Measurements from ENCODE around the gene DNASE2.
A peak's percentile ranks its signal among the peaks of the same experiment; 100 is the strongest.

The DNASE2 gene

DNA sequence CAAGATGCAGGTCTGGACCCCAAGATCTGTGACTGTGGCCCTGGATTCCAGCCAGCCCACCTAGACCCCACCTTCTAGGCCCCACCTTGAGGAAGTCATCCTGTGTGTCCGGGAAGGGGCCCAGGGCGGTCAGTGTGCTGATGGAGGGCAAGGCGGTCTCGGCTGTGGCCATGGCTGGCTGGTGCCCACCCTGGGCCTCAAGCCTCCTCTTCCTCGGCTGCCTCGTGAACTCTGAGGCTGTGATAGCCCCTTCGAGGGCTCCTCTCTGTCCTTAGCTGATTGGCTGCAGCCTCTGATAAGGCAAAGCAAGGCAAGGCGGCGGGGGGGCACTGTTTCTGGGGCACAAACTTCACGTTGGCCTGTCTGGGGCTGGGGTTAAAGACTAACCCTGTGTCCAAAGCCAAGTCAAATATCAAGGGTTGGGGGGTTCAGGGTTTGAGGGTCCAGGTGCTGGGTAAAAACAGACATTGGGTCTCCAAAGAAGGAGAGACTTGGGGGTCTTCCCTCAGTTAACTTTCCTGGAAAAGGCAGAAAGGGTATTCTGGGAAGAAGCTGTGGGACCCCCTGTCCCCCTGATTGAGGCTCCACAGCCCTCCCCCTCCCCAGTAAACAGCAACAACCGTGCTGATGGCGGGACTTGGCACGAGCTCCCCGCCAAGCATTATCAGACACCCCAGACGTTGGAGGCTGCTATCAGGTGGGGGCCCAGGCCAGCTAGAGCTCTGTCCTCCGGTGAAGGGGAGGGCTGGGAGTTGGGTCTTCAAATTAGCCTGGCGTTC, 5.9 kb upstream of the DNASE2 start, which contains the start of gene KLF1:
Gene KLF1, minus strand, starts transcription at position 233 of the 779 bp plus-strand sequence. Its CDS starts 61 bp downstream, at position 172.
- TF ChIP-seq, protein P1, sequence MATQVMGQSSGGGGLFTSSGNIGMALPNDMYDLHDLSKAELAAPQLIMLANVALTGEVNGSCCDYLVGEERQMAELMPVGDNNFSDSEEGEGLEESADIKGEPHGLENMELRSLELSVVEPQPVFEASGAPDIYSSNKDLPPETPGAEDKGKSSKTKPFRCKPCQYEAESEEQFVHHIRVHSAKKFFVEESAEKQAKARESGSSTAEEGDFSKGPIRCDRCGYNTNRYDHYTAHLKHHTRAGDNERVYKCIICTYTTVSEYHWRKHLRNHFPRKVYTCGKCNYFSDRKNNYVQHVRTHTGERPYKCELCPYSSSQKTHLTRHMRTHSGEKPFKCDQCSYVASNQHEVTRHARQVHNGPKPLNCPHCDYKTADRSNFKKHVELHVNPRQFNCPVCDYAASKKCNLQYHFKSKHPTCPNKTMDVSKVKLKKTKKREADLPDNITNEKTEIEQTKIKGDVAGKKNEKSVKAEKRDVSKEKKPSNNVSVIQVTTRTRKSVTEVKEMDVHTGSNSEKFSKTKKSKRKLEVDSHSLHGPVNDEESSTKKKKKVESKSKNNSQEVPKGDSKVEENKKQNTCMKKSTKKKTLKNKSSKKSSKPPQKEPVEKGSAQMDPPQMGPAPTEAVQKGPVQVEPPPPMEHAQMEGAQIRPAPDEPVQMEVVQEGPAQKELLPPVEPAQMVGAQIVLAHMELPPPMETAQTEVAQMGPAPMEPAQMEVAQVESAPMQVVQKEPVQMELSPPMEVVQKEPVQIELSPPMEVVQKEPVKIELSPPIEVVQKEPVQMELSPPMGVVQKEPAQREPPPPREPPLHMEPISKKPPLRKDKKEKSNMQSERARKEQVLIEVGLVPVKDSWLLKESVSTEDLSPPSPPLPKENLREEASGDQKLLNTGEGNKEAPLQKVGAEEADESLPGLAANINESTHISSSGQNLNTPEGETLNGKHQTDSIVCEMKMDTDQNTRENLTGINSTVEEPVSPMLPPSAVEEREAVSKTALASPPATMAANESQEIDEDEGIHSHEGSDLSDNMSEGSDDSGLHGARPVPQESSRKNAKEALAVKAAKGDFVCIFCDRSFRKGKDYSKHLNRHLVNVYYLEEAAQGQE (IDR thresholded peaks at IDR 0.05; ENCODE audit: insufficient replicate concordance, low read depth): no peak
- TF ChIP-seq GABPA (IDR thresholded peaks at IDR 0.05; ENCODE audit: low read depth) (no peak), SPI1 (IDR thresholded peaks at IDR 0.05; ENCODE audit: borderline replicate concordance, low read depth) (no peak), POLR2AphosphoS5 (IDR thresholded peaks at IDR 0.05; ENCODE audit: low read depth) (no peak)
- TF ChIP-seq, protein P2, sequence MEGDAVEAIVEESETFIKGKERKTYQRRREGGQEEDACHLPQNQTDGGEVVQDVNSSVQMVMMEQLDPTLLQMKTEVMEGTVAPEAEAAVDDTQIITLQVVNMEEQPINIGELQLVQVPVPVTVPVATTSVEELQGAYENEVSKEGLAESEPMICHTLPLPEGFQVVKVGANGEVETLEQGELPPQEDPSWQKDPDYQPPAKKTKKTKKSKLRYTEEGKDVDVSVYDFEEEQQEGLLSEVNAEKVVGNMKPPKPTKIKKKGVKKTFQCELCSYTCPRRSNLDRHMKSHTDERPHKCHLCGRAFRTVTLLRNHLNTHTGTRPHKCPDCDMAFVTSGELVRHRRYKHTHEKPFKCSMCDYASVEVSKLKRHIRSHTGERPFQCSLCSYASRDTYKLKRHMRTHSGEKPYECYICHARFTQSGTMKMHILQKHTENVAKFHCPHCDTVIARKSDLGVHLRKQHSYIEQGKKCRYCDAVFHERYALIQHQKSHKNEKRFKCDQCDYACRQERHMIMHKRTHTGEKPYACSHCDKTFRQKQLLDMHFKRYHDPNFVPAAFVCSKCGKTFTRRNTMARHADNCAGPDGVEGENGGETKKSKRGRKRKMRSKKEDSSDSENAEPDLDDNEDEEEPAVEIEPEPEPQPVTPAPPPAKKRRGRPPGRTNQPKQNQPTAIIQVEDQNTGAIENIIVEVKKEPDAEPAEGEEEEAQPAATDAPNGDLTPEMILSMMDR (IDR thresholded peaks at IDR 0.05; ENCODE audit: insufficient read depth, low read length): no peak
- peak within 1 kb of the TSS; percentile 66; the same call in 1 of the 2 replicates for H3K27ac ChIP-seq (replicated peaks)
- H3K4me3 ChIP-seq (replicated peaks; ENCODE audit: insufficient read depth, low read length): peak within 1 kb of the TSS; percentile 45; the same call in 1 of the 2 replicates
- DNase-seq (ENCODE audit: low read depth in 1 of 2, low spot score in 1 of 2): no peak
- no peaks in the 10 kb centered on the region for H3K27me3 ChIP-seq (ENCODE audit: insufficient read depth, poor library complexity, severe bottlenecking)

DNA sequence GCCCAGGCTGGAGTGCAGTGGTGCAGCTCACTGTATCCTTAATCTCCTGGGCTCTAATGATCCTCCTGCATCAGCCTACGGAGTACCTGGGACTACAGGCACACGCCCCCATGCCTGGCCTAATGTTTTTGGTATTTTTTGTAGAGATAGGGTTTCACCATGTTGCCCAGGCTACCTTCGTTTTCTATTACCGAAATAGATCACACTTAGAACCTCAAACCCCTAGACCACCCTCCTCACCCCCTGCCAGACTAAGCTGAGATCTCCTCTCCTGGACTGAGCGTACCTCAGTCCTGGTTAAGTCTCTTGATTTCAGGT, 5.4 kb upstream of the DNASE2 start:
- H3K27me3 ChIP-seq (ENCODE audit: insufficient read depth, poor library complexity, severe bottlenecking): no peaks in the 10 kb centered on the region
- no peak overlapping the region for H3K4me3 ChIP-seq (replicated peaks; ENCODE audit: insufficient read depth, low read length)
- TF ChIP-seq SPI1 (IDR thresholded peaks at IDR 0.05; ENCODE audit: borderline replicate concordance, low read depth): no peak
- no peak for TF ChIP-seq GABPA (IDR thresholded peaks at IDR 0.05; ENCODE audit: low read depth)
- TF ChIP-seq POLR2AphosphoS5 (IDR thresholded peaks at IDR 0.05; ENCODE audit: low read depth): no peak
- TF ChIP-seq, protein P2 (IDR thresholded peaks at IDR 0.05; ENCODE audit: insufficient read depth, low read length): no peak
- TF ChIP-seq, protein P1 (IDR thresholded peaks at IDR 0.05; ENCODE audit: insufficient replicate concordance, low read depth): no peak
- H3K27ac ChIP-seq (replicated peaks): no peak overlapping the region
- no peak for DNase-seq (ENCODE audit: low read depth in 1 of 2, low spot score in 1 of 2)

DNA sequence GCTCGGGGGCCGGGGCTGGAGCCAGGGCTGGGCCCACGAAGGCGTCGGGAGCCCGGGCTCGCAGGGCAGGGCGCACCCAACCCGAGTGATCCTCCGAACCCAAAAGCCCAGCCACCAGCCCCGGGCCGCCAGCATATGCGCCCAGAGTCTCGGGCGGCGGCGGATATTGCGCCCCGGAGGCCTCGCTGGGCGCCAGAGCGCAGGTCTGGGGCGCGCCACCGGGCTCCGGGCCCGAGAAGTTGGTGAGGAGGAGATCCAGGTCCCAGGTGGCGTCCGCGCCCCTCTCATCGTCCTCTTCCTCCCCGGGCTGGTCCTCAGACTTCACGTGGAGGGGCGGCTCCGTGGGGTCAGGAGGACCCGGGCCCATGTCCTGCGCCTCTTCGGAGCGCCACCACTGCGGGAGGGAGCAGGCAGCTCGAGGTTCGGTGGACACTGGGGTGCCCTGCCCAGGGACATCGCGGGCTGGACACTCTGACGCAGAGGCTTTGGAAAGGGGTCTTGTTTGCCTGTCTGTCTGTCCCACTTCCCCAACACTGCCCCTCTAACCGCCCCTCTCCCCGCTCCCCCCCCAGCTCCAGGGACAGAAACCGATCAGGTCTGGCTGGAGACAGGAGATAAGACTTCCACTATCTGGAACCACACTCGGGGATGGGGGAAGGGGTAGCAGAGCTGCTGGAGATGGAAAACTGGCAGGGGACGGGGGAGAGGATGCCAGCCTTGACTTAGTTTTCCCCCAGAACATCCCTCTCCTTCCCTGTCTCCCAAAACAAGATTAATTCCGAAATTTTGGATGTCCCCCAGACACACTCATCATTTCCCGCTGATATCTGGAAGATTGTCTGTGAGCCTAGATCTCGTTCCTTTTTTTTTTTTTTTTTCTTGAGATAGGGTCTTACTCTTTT, 4.8 kb upstream of the DNASE2 start:
- H3K4me3 ChIP-seq (replicated peaks; ENCODE audit: insufficient read depth, low read length): peak overlapping the region; percentile 45
- no peak for DNase-seq (ENCODE audit: low read depth in 1 of 2, low spot score in 1 of 2)
- TF ChIP-seq GABPA (IDR thresholded peaks at IDR 0.05; ENCODE audit: low read depth) (no peak), SPI1 (IDR thresholded peaks at IDR 0.05; ENCODE audit: borderline replicate concordance, low read depth) (no peak), POLR2AphosphoS5 (IDR thresholded peaks at IDR 0.05; ENCODE audit: low read depth) (no peak)
- TF ChIP-seq, protein P1 (IDR thresholded peaks at IDR 0.05; ENCODE audit: insufficient replicate concordance, low read depth): no peak
- TF ChIP-seq, protein P2 (IDR thresholded peaks at IDR 0.05; ENCODE audit: insufficient read depth, low read length): no peak
- H3K27ac ChIP-seq (replicated peaks): peak overlapping the region; percentile 66
- no peaks in the 10 kb centered on the region for H3K27me3 ChIP-seq (ENCODE audit: insufficient read depth, poor library complexity, severe bottlenecking)

Data from HL-60 (cell line).